ENCODE data around the gene CEP192.

GRCh38 chr18:13120255-13120654, 129.1 kb downstream of the CEP192 start:
- TF ChIP-seq CTCF (IDR thresholded peaks at IDR 0.05) (no peak), POLR2A (IDR thresholded peaks at IDR 0.05) (no peak)
